ENCODE data around the gene RASGEF1C. TPM values are rescaled to one million over a fixed set of nuclear protein-coding genes. Genes with fewer than 3 reads are reported as not detected.

RASGEF1C gene
- total RNA-seq, 2 donors from 2014 or later, result 0.09 to 3.1 TPM

DNA sequence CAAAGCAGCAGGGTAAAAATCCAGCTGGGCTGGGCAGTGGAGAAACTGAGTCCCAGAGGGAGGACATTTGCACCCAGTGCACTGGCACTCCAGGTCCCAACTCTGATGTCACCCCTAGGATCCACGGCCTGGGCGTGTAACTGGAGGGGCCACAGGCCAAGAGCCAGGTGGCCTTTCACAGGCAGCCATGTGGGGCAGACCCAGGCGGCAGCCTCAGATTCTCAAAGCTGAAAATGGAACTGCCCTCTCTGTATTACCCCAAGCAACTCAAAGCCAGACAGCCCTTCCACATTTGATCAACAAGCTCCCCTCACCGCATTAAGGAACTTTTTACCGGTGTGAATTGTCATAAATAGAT lies 46.7 kb downstream of the RASGEF1C start:
- intact Hi-C loops (cut with DNase I), result no loop called here
- Histone ChIP-seq H3K27me3 (replicated peaks; ENCODE audit: insufficient read depth) (no peaks in the 10 kb centered on the region), H3K4me3 (no peak overlapping the region), H3K9me3 (no peaks in the 10 kb centered on the region), H3K27ac (no peak overlapping the region), H3K4me1 (replicated peaks) (no peaks in the 10 kb centered on the region), H3K36me3 (no peaks in the 10 kb centered on the region)
- no peak for DNase-seq (ENCODE audit: low spot score)
- 86% methylated on average over 5 of the region's 5 CpGs for WGBS
- TF ChIP-seq, protein P1, sequence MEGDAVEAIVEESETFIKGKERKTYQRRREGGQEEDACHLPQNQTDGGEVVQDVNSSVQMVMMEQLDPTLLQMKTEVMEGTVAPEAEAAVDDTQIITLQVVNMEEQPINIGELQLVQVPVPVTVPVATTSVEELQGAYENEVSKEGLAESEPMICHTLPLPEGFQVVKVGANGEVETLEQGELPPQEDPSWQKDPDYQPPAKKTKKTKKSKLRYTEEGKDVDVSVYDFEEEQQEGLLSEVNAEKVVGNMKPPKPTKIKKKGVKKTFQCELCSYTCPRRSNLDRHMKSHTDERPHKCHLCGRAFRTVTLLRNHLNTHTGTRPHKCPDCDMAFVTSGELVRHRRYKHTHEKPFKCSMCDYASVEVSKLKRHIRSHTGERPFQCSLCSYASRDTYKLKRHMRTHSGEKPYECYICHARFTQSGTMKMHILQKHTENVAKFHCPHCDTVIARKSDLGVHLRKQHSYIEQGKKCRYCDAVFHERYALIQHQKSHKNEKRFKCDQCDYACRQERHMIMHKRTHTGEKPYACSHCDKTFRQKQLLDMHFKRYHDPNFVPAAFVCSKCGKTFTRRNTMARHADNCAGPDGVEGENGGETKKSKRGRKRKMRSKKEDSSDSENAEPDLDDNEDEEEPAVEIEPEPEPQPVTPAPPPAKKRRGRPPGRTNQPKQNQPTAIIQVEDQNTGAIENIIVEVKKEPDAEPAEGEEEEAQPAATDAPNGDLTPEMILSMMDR (IDR thresholded peaks at IDR 0.05), result no peak
- TF ChIP-seq POLR2A (IDR thresholded peaks at IDR 0.05) (no peak), POLR2AphosphoS5 (IDR thresholded peaks at IDR 0.05) (no peak)

DNA sequence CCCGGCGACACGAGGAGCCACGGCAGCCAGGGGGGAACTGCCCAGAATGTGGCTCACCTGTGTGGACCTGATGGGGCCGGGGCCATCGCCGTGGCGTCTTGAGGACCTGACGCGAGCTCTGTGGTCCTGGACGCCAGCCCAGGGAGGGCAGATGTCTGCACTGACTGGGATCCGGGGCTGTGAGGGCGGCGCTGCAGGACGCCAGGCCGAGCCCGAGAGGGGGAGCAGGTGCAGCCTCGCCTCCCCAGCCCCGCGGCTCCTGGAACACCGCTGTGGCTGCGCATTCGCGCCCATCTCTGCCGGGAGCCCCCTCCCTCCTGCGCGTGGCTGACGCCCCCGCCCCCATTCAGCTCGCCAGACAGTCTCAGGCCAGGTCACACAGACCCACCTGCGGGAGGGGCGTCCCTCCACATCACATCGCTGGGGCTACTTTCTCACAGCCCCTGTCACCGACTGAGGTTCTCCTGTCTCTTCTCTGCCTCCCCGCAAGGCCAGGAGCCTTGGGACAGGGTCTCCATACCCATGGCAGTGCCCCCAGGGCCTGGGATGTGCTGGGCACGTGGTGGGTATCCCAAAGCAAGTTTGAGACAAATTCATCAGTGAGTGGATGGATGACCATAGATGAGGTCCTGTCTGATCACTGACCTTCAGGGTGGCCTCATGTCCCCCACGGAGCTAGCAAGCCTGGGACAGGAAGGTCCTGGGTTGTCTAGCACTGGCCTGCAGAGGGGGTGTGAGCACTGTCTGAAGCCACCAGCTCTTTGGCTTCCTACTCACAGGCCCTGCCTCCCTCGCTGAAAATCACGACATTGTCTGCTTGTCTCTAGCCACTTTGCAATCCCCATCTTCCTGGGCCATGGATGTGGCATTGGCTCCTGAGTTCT lies 47.3 kb downstream of the RASGEF1C start:
- TF ChIP-seq, protein P1 (IDR thresholded peaks at IDR 0.05), result no peak
- no peak for TF ChIP-seq POLR2A (IDR thresholded peaks at IDR 0.05)
- no peak for TF ChIP-seq POLR2AphosphoS5 (IDR thresholded peaks at IDR 0.05)
- no peak for DNase-seq (ENCODE audit: low spot score)
- no peak overlapping the region for H3K4me3 ChIP-seq
- 85% methylated on average over 39 of the region's 39 CpGs for WGBS
- no peaks in the 10 kb centered on the region for H3K27me3 ChIP-seq (replicated peaks; ENCODE audit: insufficient read depth)
- H3K36me3 ChIP-seq, result no peaks in the 10 kb centered on the region
- intact Hi-C loops (cut with DNase I), result no loop called here
- no peak overlapping the region for H3K27ac ChIP-seq
- H3K9me3 ChIP-seq, result no peaks in the 10 kb centered on the region
- no peaks in the 10 kb centered on the region for H3K4me1 ChIP-seq (replicated peaks)

DNA sequence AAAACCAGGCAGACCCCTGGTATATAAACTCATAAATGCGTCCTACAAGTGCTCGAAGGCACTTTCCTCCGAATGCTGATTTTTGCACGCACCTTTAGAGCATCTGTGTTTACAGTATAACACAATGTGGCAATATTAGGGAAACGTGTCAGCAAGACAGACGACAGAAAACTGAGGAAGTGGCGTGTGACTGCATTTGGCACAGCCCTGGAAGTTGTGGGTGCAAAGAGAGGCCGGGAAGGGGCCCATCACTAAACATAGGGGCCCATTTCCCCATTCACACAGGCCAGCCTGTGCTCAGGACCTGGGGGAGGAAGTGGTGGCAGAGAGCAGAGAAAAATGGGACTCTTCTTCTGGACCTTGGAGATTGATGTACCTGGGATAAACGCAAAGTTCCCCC lies 48.2 kb downstream of the RASGEF1C start:
- intact Hi-C loops (cut with DNase I), result no loop called here
- 59% methylated on average over 9 of the region's 9 CpGs for WGBS
- Histone ChIP-seq H3K4me1 (replicated peaks) (no peaks in the 10 kb centered on the region), H3K4me3 (no peak overlapping the region), H3K27me3 (replicated peaks; ENCODE audit: insufficient read depth) (no peaks in the 10 kb centered on the region), H3K9me3 (no peaks in the 10 kb centered on the region), H3K27ac (no peak overlapping the region), H3K36me3 (no peaks in the 10 kb centered on the region)
- TF ChIP-seq, protein P1 (IDR thresholded peaks at IDR 0.05), result no peak
- no peak for TF ChIP-seq POLR2A (IDR thresholded peaks at IDR 0.05)
- no peak for DNase-seq (ENCODE audit: low spot score)

DNA sequence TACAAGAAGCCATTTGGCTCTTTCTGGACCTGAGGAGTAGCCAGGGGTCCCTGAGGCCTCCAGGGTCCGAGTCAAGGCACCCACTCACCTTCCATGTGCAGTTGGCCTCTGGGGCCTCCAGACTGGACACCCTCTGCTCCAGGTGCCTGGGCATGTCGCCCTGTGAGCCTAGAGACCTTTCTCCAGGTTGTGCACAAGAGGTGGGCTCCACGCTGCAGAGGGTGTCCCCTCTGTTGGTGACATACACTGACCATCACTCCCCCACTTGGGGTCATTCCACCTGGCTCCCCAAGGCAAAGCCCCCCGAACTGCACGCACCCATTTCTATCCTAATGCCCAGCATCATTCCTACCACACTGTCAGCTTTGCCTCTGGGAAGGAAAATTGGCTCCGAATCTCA lies 48.8 kb downstream of the RASGEF1C start:
- no peaks in the 10 kb centered on the region for H3K4me1 ChIP-seq (replicated peaks)
- WGBS, result 94% methylated on average over 6 of the region's 6 CpGs
- H3K4me3 ChIP-seq, result no peak overlapping the region
- H3K36me3 ChIP-seq, result no peaks in the 10 kb centered on the region
- TF ChIP-seq POLR2AphosphoS5 (IDR thresholded peaks at IDR 0.05) (no peak), POLR2A (IDR thresholded peaks at IDR 0.05) (no peak)
- TF ChIP-seq, protein P1 (IDR thresholded peaks at IDR 0.05), result no peak
- intact Hi-C loops (cut with DNase I), result no loop called here
- H3K27me3 ChIP-seq (replicated peaks; ENCODE audit: insufficient read depth), result no peaks in the 10 kb centered on the region
- DNase-seq (ENCODE audit: low spot score), result no peak
- H3K27ac ChIP-seq, result no peak overlapping the region
- H3K9me3 ChIP-seq, result no peaks in the 10 kb centered on the region

DNA sequence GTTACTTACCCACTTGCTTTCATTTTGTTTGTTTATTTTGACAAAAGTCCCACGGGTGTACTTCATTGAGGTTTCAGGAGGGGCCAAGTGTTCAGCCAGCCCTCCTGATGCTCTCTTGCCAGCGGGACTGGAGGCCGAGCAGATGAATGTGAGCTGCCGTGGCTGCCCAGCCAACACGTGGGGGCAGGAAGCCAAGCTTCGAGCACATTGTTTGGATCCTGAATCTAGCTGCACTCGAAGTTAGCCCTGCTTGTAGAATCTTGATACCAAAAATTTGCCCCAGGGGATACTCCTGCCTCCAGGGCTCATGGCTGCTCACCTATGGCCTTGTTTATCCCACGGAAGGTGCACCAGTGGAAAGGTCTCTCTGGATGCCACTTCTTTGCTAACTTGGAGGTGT lies 49.3 kb downstream of the RASGEF1C start:
- Histone ChIP-seq H3K4me1 (replicated peaks) (no peaks in the 10 kb centered on the region), H3K4me3 (no peak overlapping the region), H3K27ac (no peak overlapping the region), H3K27me3 (replicated peaks; ENCODE audit: insufficient read depth) (no peaks in the 10 kb centered on the region), H3K36me3 (no peaks in the 10 kb centered on the region), H3K9me3 (no peaks in the 10 kb centered on the region)
- intact Hi-C loops (cut with DNase I), result no loop called here
- DNase-seq (ENCODE audit: low spot score), result no peak
- 19% methylated on average over 8 of the region's 8 CpGs for WGBS
- no peak for TF ChIP-seq POLR2A (IDR thresholded peaks at IDR 0.05)
- no peak for TF ChIP-seq POLR2AphosphoS5 (IDR thresholded peaks at IDR 0.05)
- TF ChIP-seq, protein P1 (IDR thresholded peaks at IDR 0.05), result no peak

Data from prostate gland (tissue), 2 donors.